Liver (tissue), 9 donors: Measurements from ENCODE around the gene CNNM1. TPM values are rescaled to one million over a fixed set of nuclear protein-coding genes. Genes with fewer than 3 reads are reported as not detected.

Experiments used
- DNase-seq: peaks from one replicate; pipeline ENCODE4 v3.0.0-alpha.2; 2017; ENCODE audit warnings: low spot score
- H3K27ac ChIP-seq, 2 donors: one replicate each; pipeline ENCODE4 v1.7.0; 2013; ENCODE audit warnings: inconsistent platforms in 2 of 2, low read length in 2 of 2, control low read depth in 1 of 2, low read depth in 1 of 2, mild to moderate bottlenecking in 1 of 2
- H3K27me3 ChIP-seq, 4 donors: one replicate each; pipeline versions ENCODE4 v1.6.1 to v1.7.0; 2013; ENCODE audit warnings: low read length in 3 of 4, inconsistent platforms in 1 of 4, mild to moderate bottlenecking in 1 of 4, moderate library complexity in 1 of 4; ENCODE audit not compliant: control insufficient read depth in 4 of 4, insufficient read depth in 4 of 4
- H3K36me3 ChIP-seq, 4 donors: one replicate each; pipeline versions ENCODE4 v1.6.1 to v1.7.0; 2013; ENCODE audit warnings: low read length in 3 of 4, mild to moderate bottlenecking in 3 of 4, low read depth in 1 of 4, moderate library complexity in 1 of 4; ENCODE audit not compliant: control insufficient read depth in 4 of 4, insufficient read depth in 3 of 4
- H3K4me1 ChIP-seq, 4 donors: one replicate each; pipeline versions ENCODE4 v1.6.1 to v1.7.0; 2013; ENCODE audit warnings: low read length in 3 of 4, mild to moderate bottlenecking in 3 of 4, moderate library complexity in 1 of 4; ENCODE audit not compliant: control insufficient read depth in 4 of 4, insufficient read depth in 4 of 4
- H3K4me3 ChIP-seq, 3 donors: one replicate each; pipeline versions ENCODE4 v1.6.1 to v1.7.0; 2013; ENCODE audit warnings: low read length in 3 of 3, control low read depth in 1 of 3, low read depth in 1 of 3, mild to moderate bottlenecking in 1 of 3
- H3K9ac ChIP-seq, 2 donors: one replicate each; pipeline ENCODE4 v1.7.0; 2013; ENCODE audit warnings: low read length in 2 of 2, mild to moderate bottlenecking in 2 of 2, moderate library complexity in 2 of 2, control low read depth in 1 of 2, low read depth in 1 of 2
- H3K9me3 ChIP-seq, 4 donors: one replicate each; pipeline versions ENCODE4 v1.6.1 to v1.7.0; 2013; ENCODE audit warnings: low read length in 3 of 4; ENCODE audit not compliant: control insufficient read depth in 4 of 4
- EGR1 ChIP-seq, 2 donors: IDR thresholded peaks; 2 replicates each; pipeline ENCODE4 v1.6.1; 2016 to 2018; ENCODE audit warnings: antibody characterized with exemption in 2 of 2, low read depth in 2 of 2
- FOXA1 ChIP-seq: IDR thresholded peaks from 2 replicates; pipeline ENCODE4 v1.6.1; 2016; ENCODE audit warnings: antibody characterized with exemption
- FOXA2 ChIP-seq: IDR thresholded peaks from 2 replicates; pipeline ENCODE4 v1.6.1; 2016; ENCODE audit warnings: antibody characterized with exemption
- GABPA ChIP-seq, 2 donors: IDR thresholded peaks in 1 of 2; conservative IDR thresholded peaks in 1 of 2; 2 replicates each; pipeline ENCODE4 v1.6.1; 2016; ENCODE audit warnings: antibody characterized with exemption in 2 of 2, mild to moderate bottlenecking in 1 of 2, moderate library complexity in 1 of 2
- HNF4A ChIP-seq, 2 donors: conservative IDR thresholded peaks; 2 replicates each; pipeline ENCODE4 v1.6.1; 2016; ENCODE audit warnings: antibody characterized with exemption in 2 of 2, mild to moderate bottlenecking in 2 of 2
- HNF4G ChIP-seq: IDR thresholded peaks from 2 replicates; pipeline ENCODE4 v1.6.1; 2016; ENCODE audit warnings: antibody characterized with exemption
- JUND ChIP-seq, 2 donors: IDR thresholded peaks; 2 replicates each; pipeline ENCODE4 v1.6.1; 2016; ENCODE audit warnings: antibody characterized with exemption in 2 of 2
- NR2F2 ChIP-seq: IDR thresholded peaks from 2 replicates; pipeline ENCODE4 v1.6.1; 2016; ENCODE audit warnings: antibody characterized with exemption
- RAD21 ChIP-seq, 2 donors: IDR thresholded peaks; 2 replicates each; pipeline ENCODE4 v1.6.1; 2016; ENCODE audit warnings: antibody characterized with exemption in 2 of 2, mild to moderate bottlenecking in 2 of 2
- RXRA ChIP-seq, 2 donors: IDR thresholded peaks; 2 replicates each; pipeline ENCODE4 v1.6.1; 2017 to 2018; ENCODE audit warnings: antibody characterized with exemption in 2 of 2, mild to moderate bottlenecking in 1 of 2
- SP1 ChIP-seq: IDR thresholded peaks from 2 replicates; pipeline ENCODE4 v1.6.1; 2018; ENCODE audit warnings: antibody characterized with exemption, mild to moderate bottlenecking
- TAF1 ChIP-seq: conservative IDR thresholded peaks from 2 replicates; pipeline ENCODE4 v1.6.1; 2016; ENCODE audit warnings: antibody characterized with exemption, mild to moderate bottlenecking
- YY1 ChIP-seq: IDR thresholded peaks from 2 replicates; pipeline ENCODE4 v1.6.1; 2016; ENCODE audit warnings: antibody characterized with exemption, mild to moderate bottlenecking
- WGBS: extraction: QIAGEN DNeasy Blood & Tissue Kit; methylation state at CpG from one replicate; pipeline ENCODE4 v1.1.7; 2013; 5-methylcytosine and 5-hydroxymethylcytosine counted together
- polyA plus RNA-seq, 2 donors: library from polyadenylated mRNA; stranded (reverse) in 1 of 2; unstranded in 1 of 2; fragments of 200-250 nt in 1 of 2; fragments of >200 nt in 1 of 2; fragmentation: Nextera tagmentation in 1 of 2; extraction: Ambion mirVana in 1 of 2; gene quantifications; one replicate each; pipeline versions ENCODE4 v1.2.1 to v1.2.3, GENCODE V29; 2013 to 2015
- total RNA-seq, 2 donors: library from RNA; depleted of rRNA; stranded (reverse); fragments of >200 nt; gene quantifications; one replicate each; pipeline ENCODE4 v1.2.3, GENCODE V29; 2014
- TF ChIP-seq, protein P1 (sequence below): fragments of 150-350 bp; IDR thresholded peaks from 2 replicates; pipeline ENCODE4 v1.5.1; 2017; ENCODE audit warnings: improper control_type of control experiment, low read depth, low read length; ENCODE audit not compliant: missing input control
- TF ChIP-seq, protein P2 (sequence below): IDR thresholded peaks from 2 replicates; pipeline ENCODE4 v1.6.1; 2016; ENCODE audit warnings: antibody characterized with exemption
- TF ChIP-seq, protein P3 (sequence below): IDR thresholded peaks from 2 replicates; pipeline ENCODE4 v1.6.1; 2016; ENCODE audit warnings: antibody characterized with exemption
- TF ChIP-seq, protein P4 (sequence below): IDR thresholded peaks from 2 replicates; pipeline ENCODE4 v1.6.1; 2016; ENCODE audit warnings: antibody characterized with exemption, mild to moderate bottlenecking
- TF ChIP-seq, protein P5 (sequence below): IDR thresholded peaks from 2 replicates; pipeline ENCODE4 v1.6.1; 2016; ENCODE audit warnings: antibody characterized with exemption
- donor health status: healthy.
- donor health status: healthy.
- donor health status: healthy.
- donor health status: healthy.
- donor health status: healthy.

The CNNM1 gene
- total and polyA plus RNA-seq, 4 donors: 0.05 to 0.10 (median 0.07) TPM

DNA sequence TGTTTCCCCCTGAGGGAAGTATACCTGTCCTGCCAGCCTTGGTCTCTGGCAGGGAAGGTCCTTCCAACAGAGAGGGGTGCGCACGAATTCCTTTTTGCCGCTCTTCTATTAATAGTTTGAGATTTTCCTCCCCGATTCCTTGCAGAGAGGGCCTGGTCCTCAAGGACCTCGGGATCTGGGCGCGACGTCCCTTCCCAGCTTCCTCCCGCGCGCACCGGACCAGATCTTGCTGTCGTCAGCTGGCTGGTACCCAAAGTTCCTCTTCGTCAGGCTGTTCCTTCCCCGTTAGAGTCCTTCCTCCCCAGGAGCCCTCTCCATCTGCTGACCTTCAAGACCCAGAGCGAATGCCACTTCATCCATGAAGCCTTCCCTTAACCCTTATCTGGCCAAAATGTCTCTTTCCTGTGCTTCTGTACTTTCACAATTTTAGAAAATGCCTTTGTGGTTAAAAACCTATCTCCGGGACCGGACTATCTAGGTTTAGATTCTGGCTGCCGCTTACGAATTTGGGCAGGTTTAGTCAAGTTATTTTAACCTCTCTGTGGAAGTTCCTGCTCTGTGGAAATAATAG lies 102.1 kb downstream of the CNNM1 start:
- peak overlapping the region; percentile 72 to 98 for H3K9ac ChIP-seq
- TF ChIP-seq, protein P1, sequence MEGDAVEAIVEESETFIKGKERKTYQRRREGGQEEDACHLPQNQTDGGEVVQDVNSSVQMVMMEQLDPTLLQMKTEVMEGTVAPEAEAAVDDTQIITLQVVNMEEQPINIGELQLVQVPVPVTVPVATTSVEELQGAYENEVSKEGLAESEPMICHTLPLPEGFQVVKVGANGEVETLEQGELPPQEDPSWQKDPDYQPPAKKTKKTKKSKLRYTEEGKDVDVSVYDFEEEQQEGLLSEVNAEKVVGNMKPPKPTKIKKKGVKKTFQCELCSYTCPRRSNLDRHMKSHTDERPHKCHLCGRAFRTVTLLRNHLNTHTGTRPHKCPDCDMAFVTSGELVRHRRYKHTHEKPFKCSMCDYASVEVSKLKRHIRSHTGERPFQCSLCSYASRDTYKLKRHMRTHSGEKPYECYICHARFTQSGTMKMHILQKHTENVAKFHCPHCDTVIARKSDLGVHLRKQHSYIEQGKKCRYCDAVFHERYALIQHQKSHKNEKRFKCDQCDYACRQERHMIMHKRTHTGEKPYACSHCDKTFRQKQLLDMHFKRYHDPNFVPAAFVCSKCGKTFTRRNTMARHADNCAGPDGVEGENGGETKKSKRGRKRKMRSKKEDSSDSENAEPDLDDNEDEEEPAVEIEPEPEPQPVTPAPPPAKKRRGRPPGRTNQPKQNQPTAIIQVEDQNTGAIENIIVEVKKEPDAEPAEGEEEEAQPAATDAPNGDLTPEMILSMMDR: no peak
- TF ChIP-seq EGR1 (IDR thresholded peaks at IDR 0.05; ENCODE audit: low read depth in 2 of 2) (no peak), SP1 (no peak), RXRA (IDR thresholded peaks at IDR 0.05) (no peak)
- TF ChIP-seq, protein P2, sequence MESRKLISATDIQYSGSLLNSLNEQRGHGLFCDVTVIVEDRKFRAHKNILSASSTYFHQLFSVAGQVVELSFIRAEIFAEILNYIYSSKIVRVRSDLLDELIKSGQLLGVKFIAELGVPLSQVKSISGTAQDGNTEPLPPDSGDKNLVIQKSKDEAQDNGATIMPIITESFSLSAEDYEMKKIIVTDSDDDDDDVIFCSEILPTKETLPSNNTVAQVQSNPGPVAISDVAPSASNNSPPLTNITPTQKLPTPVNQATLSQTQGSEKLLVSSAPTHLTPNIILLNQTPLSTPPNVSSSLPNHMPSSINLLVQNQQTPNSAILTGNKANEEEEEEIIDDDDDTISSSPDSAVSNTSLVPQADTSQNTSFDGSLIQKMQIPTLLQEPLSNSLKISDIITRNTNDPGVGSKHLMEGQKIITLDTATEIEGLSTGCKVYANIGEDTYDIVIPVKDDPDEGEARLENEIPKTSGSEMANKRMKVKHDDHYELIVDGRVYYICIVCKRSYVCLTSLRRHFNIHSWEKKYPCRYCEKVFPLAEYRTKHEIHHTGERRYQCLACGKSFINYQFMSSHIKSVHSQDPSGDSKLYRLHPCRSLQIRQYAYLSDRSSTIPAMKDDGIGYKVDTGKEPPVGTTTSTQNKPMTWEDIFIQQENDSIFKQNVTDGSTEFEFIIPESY: no peak
- DNase-seq: peak; percentile 64
- peak overlapping the region; percentile 65 to 78 (median 68) for H3K4me3 ChIP-seq
- under 1% methylated on average over 20 of the region's 20 CpGs for WGBS
- no peaks in the 10 kb centered on the region for H3K9me3 ChIP-seq
- H3K27ac ChIP-seq: peak overlapping the region; percentile 94 to 96
- H3K36me3 ChIP-seq: no peaks in the 10 kb centered on the region
- H3K4me1 ChIP-seq: peaks cover 0 to 35% (median 30%) of the 10 kb centered on the region in 4 donors
- no peaks in the 10 kb centered on the region for H3K27me3 ChIP-seq

DNA sequence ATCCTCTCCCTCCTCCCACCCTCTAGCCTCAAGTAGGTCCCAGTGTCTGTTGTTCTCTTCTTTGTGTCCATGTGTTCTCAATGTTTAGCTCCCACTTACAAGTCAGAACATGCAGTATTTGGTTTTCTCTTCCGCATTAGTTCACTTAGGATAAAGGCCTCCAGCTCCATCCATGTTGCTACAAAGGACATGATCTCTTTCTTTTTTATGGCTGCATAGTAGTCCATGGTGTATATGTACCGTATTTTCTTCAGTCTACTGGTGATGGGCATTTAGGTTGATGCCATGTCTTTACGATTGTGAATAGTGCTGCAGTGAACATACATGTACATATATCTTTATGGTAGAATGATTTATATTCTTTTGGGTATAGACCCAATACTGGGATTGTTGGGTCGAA lies 102.9 kb downstream of the CNNM1 start:
- no peaks in the 10 kb centered on the region for H3K9me3 ChIP-seq
- H3K4me1 ChIP-seq: peaks cover 0 to 32% (median 27%) of the 10 kb centered on the region in 4 donors
- H3K4me3 ChIP-seq: peak overlapping the region; percentile 27 to 78 (median 65)
- H3K27ac ChIP-seq: peak overlapping the region; percentile 94 to 96
- TF ChIP-seq GABPA (IDR thresholded peaks at IDR 0.05 in 1 of 2, conservative IDR thresholded peaks at IDR 0.05 in 1 of 2): no peak
- TF ChIP-seq JUND (IDR thresholded peaks at IDR 0.05): no peak
- no peak for TF ChIP-seq TAF1
- TF ChIP-seq HNF4G: no peak
- no peak for TF ChIP-seq EGR1 (IDR thresholded peaks at IDR 0.05; ENCODE audit: low read depth in 2 of 2)
- TF ChIP-seq, protein P3, sequence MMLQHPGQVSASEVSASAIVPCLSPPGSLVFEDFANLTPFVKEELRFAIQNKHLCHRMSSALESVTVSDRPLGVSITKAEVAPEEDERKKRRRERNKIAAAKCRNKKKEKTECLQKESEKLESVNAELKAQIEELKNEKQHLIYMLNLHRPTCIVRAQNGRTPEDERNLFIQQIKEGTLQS: no peak
- TF ChIP-seq YY1: no peak
- TF ChIP-seq, protein P1: no peak
- no peak for TF ChIP-seq HNF4A (conservative IDR thresholded peaks at IDR 0.05)
- no peak for TF ChIP-seq FOXA2
- TF ChIP-seq, protein P4, sequence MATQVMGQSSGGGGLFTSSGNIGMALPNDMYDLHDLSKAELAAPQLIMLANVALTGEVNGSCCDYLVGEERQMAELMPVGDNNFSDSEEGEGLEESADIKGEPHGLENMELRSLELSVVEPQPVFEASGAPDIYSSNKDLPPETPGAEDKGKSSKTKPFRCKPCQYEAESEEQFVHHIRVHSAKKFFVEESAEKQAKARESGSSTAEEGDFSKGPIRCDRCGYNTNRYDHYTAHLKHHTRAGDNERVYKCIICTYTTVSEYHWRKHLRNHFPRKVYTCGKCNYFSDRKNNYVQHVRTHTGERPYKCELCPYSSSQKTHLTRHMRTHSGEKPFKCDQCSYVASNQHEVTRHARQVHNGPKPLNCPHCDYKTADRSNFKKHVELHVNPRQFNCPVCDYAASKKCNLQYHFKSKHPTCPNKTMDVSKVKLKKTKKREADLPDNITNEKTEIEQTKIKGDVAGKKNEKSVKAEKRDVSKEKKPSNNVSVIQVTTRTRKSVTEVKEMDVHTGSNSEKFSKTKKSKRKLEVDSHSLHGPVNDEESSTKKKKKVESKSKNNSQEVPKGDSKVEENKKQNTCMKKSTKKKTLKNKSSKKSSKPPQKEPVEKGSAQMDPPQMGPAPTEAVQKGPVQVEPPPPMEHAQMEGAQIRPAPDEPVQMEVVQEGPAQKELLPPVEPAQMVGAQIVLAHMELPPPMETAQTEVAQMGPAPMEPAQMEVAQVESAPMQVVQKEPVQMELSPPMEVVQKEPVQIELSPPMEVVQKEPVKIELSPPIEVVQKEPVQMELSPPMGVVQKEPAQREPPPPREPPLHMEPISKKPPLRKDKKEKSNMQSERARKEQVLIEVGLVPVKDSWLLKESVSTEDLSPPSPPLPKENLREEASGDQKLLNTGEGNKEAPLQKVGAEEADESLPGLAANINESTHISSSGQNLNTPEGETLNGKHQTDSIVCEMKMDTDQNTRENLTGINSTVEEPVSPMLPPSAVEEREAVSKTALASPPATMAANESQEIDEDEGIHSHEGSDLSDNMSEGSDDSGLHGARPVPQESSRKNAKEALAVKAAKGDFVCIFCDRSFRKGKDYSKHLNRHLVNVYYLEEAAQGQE: no peak
- no peak for TF ChIP-seq NR2F2
- TF ChIP-seq RXRA (IDR thresholded peaks at IDR 0.05): no peak
- no peak for TF ChIP-seq RAD21 (IDR thresholded peaks at IDR 0.05)
- TF ChIP-seq FOXA1: no peak
- TF ChIP-seq, protein P2: no peak
- TF ChIP-seq, protein P5, sequence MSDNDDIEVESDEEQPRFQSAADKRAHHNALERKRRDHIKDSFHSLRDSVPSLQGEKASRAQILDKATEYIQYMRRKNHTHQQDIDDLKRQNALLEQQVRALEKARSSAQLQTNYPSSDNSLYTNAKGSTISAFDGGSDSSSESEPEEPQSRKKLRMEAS: no peak
- TF ChIP-seq SP1: no peak
- H3K9ac ChIP-seq: peak overlapping the region; percentile 72 to 98
- DNase-seq: no peak
- no peaks in the 10 kb centered on the region for H3K36me3 ChIP-seq
- 96% methylated on average over 4 of the region's 4 CpGs for WGBS
- H3K27me3 ChIP-seq: no peaks in the 10 kb centered on the region
